Progenitor cell of endocrine pancreas (in vitro differentiated cells): ENCODE results near the gene AKAP10. TPM values are rescaled to one million over a fixed set of nuclear protein-coding genes. Genes with fewer than 3 reads are reported as not detected.

Experiments used
- total RNA-seq: library from RNA; stranded (reverse); gene quantifications from 2 replicates; pipeline ENCODE4 v1.2.1, GENCODE V29; 2021

Gene AKAP10
- total RNA-seq, 1 donor from 2014 or later: 38.2 TPM

Other genes with a start within 250 kb of the AKAP10 start
- 0.75 and 1.0 TPM in 2 replicates for gene ALDH3A1, start 229.5 kb downstream of the AKAP10 start, total RNA-seq
- gene ULK2, start 109.9 kb downstream of the AKAP10 start, total RNA-seq: 29.0 and 31.3 TPM in 2 replicates
- gene SPECC1, start 31.5 kb upstream of the AKAP10 start, total RNA-seq: 69.6 and 72.7 TPM in 2 replicates